PC-9 (cell line): ENCODE measurements around the gene ZNF618. TPM values are rescaled to one million over a fixed set of nuclear protein-coding genes. Genes with fewer than 3 reads are reported as not detected.

Source experiments
- BruUV-seq: library from RNA; stranded (reverse); fragments of 400-500 nt; replicated peaks from 2 replicates; lab custom pipeline; 2021; lab: Mats Ljungman, UMichigan
- CTCF ChIA-PET: fragments of 300-600 bp; sonication (Branson Sonifier 250); formaldehyde crosslinking; loops from one replicate; lab custom pipeline; 2022; ENCODE audit warnings: antibody characterized with exemption; lab: Charles Lee
- POLR2A ChIA-PET: fragments of 300-600 bp; sonication (Branson Sonifier 250); formaldehyde crosslinking; loops from one replicate; lab custom pipeline; 2022; ENCODE audit warnings: antibody characterized with exemption; ENCODE audit not compliant: unreplicated experiment; lab: Charles Lee
- DNase-seq, 2 experiments: peaks; one replicate each; pipeline versions ENCODE4 v3.0.0 to v3.0.0-alpha.2; 2015 to 2022; ENCODE audit warnings: mixed read lengths in 1 of 2
- H2AFZ ChIP-seq: fragments of 200-600 bp; sonication (generic); 2 replicates; pipeline ENCODE4 v1.8.1; 2017; ENCODE audit warnings: antibody characterized with exemption
- H3F3A ChIP-seq: fragments of 200-600 bp; sonication (generic); 2 replicates; pipeline ENCODE4 v1.8.1; 2017; ENCODE audit warnings: antibody characterized with exemption, mild to moderate bottlenecking, low read depth; ENCODE audit not compliant: insufficient read depth
- H3K27ac ChIP-seq: fragments of 200-600 bp; sonication (generic); 2 replicates; pipeline ENCODE4 v1.6.1; 2016; ENCODE audit warnings: mixed run types
- H3K27me3 ChIP-seq: fragments of 200-600 bp; sonication (generic); 2 replicates; pipeline ENCODE4 v1.6.1; 2016; ENCODE audit warnings: low read depth, mixed run types; ENCODE audit not compliant: insufficient read depth
- H3K36me3 ChIP-seq: fragments of 200-600 bp; sonication (generic); 2 replicates; pipeline ENCODE4 v1.6.1; 2016; ENCODE audit warnings: low read depth, mixed run types
- H3K4me1 ChIP-seq: fragments of 200-600 bp; sonication (generic); replicated peaks from 2 replicates; pipeline ENCODE4 v1.6.1; 2016; ENCODE audit warnings: mixed run types; ENCODE audit not compliant: insufficient read depth
- H3K4me2 ChIP-seq: fragments of 200-600 bp; sonication (generic); 2 replicates; pipeline ENCODE4 v1.6.1; 2017; ENCODE audit warnings: mixed run types
- H3K4me3 ChIP-seq: fragments of 200-600 bp; sonication (generic); 2 replicates; pipeline ENCODE4 v1.6.1; 2016; ENCODE audit warnings: mixed run types
- H3K79me2 ChIP-seq: fragments of 200-600 bp; sonication (generic); 2 replicates; pipeline ENCODE4 v1.6.1; 2017; ENCODE audit warnings: low read depth, mixed run types
- H3K9me2 ChIP-seq: fragments of 200-600 bp; sonication (generic); 2 replicates; pipeline ENCODE4 v1.8.1; 2017; ENCODE audit warnings: mild to moderate bottlenecking; ENCODE audit not compliant: insufficient read depth
- H3K9me3 ChIP-seq: fragments of 200-600 bp; sonication (generic); 2 replicates; pipeline ENCODE4 v1.8.1; 2016; ENCODE audit warnings: low read depth; ENCODE audit not compliant: insufficient read depth
- H4K20me1 ChIP-seq: fragments of 200-600 bp; sonication (generic); 2 replicates; pipeline ENCODE4 v1.8.1; 2017; ENCODE audit not compliant: insufficient read depth
- EZH2 ChIP-seq: fragments of 200-600 bp; sonication (generic); IDR thresholded peaks from 2 replicates; pipeline ENCODE4 v1.8.0; 2017; ENCODE audit warnings: antibody characterized with exemption, low read depth
- intact Hi-C: fragments of 100-400 bp; cut with micrococcal nuclease; formaldehyde crosslinking; loops from one replicate; pipeline ENCODE4 v1.10.0; 2022; ENCODE audit not compliant: unreplicated experiment
- total RNA-seq: library from RNA; stranded (reverse); gene quantifications from 2 replicates; pipeline ENCODE4 v1.2.3, GENCODE V29; 2021
- TF ChIP-seq, protein P1 (sequence below): fragments of 200-600 bp; sonication (generic); conservative IDR thresholded peaks from 2 replicates; pipeline ENCODE4 v1.6.1; 2017; ENCODE audit warnings: mixed run types, antibody characterized with exemption, mild to moderate bottlenecking, moderate library complexity

Gene ZNF618
- total RNA-seq, 1 experiment from 2014 or later = 0.20 TPM

DNA sequence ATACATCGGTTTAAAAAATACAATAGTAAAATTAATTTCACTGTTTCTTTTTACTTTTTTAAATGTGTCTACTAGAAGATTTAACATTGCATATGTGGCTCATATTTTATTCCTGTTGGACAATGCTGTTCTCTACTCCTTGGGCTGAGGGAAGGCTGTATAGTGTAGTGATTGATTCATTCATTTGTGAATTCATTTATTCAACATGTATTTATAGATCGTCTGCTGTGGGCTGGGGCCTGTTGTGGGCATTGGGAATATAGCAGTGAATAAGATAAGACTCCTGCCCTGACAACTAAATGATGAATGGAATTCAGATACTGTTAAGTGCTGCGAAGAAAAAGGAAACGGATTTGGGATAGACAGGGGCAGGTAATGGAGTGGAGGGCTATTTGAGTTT, 55.7 kb downstream of the ZNF618 start:
- Histone ChIP-seq H3K36me3 (no peaks in the 10 kb centered on the region), H2AFZ (no peak overlapping the region), H4K20me1 (no peaks in the 10 kb centered on the region), H3K9me3 (no peaks in the 10 kb centered on the region), H3K27ac (no peak overlapping the region), H3K4me1 (no peaks in the 10 kb centered on the region), H3K4me2 (no peak overlapping the region), H3K4me3 (no peak overlapping the region), H3K9me2 (no peaks in the 10 kb centered on the region), H3K79me2 (no peaks in the 10 kb centered on the region), H3K27me3 (peaks cover 55% of the 10 kb centered on the region), H3F3A (no peaks in the 10 kb centered on the region)
- POLR2A ChIA-PET = no interaction called here
- CTCF ChIA-PET = no interaction called here
- intact Hi-C loops = no loop called here
- BruUV-seq = no TSS peak
- DNase-seq = no peak
- TF ChIP-seq, protein P1, sequence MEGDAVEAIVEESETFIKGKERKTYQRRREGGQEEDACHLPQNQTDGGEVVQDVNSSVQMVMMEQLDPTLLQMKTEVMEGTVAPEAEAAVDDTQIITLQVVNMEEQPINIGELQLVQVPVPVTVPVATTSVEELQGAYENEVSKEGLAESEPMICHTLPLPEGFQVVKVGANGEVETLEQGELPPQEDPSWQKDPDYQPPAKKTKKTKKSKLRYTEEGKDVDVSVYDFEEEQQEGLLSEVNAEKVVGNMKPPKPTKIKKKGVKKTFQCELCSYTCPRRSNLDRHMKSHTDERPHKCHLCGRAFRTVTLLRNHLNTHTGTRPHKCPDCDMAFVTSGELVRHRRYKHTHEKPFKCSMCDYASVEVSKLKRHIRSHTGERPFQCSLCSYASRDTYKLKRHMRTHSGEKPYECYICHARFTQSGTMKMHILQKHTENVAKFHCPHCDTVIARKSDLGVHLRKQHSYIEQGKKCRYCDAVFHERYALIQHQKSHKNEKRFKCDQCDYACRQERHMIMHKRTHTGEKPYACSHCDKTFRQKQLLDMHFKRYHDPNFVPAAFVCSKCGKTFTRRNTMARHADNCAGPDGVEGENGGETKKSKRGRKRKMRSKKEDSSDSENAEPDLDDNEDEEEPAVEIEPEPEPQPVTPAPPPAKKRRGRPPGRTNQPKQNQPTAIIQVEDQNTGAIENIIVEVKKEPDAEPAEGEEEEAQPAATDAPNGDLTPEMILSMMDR = no peak

DNA sequence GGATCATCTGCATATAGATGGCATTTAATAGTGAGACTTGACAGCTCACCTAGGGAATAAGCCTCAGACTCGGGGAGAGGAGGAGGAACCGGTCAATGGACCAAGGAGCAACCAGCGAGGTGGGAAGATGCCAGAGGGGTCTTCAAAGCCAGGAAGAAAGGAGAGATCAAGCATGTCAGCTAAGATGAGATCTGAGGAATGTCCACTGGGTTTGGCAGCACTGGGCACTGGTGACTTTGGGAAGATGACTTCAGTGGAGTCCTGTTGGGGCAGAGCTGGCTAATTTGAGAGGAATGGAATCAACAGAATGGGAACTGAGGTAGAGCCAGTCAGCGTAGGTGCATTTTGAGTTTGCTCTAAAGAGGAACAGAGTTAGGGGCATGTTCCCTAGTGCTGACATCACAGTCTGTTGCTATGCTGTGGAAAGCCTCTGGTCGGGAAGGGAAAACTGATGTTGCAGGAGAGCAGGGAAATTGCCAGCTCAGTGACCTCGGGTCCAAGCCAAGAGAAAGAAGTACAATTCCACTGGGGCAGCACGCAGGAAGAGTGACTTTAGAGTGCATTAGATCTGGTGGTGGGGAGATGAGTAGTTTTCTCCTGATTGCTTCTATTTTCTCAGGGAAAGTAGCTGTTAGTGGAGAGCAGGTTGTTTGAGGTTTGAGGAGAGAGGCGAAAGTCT, 56.9 kb downstream of the ZNF618 start:
- intact Hi-C loops = no loop called here
- ChIA-PET POLR2A (no interaction called here), CTCF (no interaction called here)
- no peaks in the 10 kb centered on the region for H3K9me2 ChIP-seq
- no peak overlapping the region for H3K27ac ChIP-seq
- no peaks in the 10 kb centered on the region for H3K4me1 ChIP-seq
- H3K4me3 ChIP-seq = no peak overlapping the region
- no peaks in the 10 kb centered on the region for H3K36me3 ChIP-seq
- no TSS peak for BruUV-seq
- no peak overlapping the region for H2AFZ ChIP-seq
- DNase-seq = no peak
- no peak overlapping the region for H3K4me2 ChIP-seq
- no peaks in the 10 kb centered on the region for H3K79me2 ChIP-seq
- peaks cover 55% of the 10 kb centered on the region for H3K27me3 ChIP-seq
- no peaks in the 10 kb centered on the region for H3K9me3 ChIP-seq
- no peaks in the 10 kb centered on the region for H4K20me1 ChIP-seq
- TF ChIP-seq, protein P1 = no peak
- no peak for TF ChIP-seq EZH2
- H3F3A ChIP-seq = no peaks in the 10 kb centered on the region

DNA sequence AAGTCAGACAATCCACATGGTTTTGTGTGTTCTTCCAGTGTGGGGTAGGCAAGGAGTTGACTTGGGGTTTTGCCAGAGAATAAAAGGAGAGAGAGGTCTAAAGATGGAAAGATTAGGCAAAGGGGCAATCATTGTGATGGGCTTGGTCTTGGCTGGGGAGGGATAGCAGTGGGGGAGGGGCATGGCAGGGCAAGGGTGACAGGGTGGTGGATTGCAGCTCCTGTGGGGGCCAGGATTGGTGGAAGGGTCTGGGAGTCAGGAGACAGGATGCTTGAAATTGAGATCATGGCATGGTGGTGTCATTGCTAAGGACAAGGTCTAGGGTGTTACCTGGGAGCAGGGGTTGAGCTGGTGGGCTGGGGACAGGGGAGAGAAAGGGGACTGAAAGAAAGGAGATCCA, 57.6 kb downstream of the ZNF618 start:
- CTCF ChIA-PET = no interaction called here
- no peaks in the 10 kb centered on the region for H4K20me1 ChIP-seq

More for the DNA sequence above, 57.6 kb downstream of the ZNF618 start:
- Histone ChIP-seq H3K4me1 (no peaks in the 10 kb centered on the region), H3K79me2 (no peaks in the 10 kb centered on the region), H3K27ac (no peak overlapping the region), H3K4me2 (no peak overlapping the region), H3F3A (no peaks in the 10 kb centered on the region), H3K36me3 (no peaks in the 10 kb centered on the region), H3K9me3 (no peaks in the 10 kb centered on the region), H3K4me3 (no peak overlapping the region), H2AFZ (no peak overlapping the region), H3K27me3 (peaks cover 55% of the 10 kb centered on the region), H3K9me2 (no peaks in the 10 kb centered on the region)
- no peak for DNase-seq
- POLR2A ChIA-PET = no interaction called here
- intact Hi-C loops = no loop called here
- TF ChIP-seq, protein P1 = no peak
- TF ChIP-seq EZH2 = no peak
- no TSS peak for BruUV-seq
